NCI-H460 (cell line): ENCODE measurements around the gene NCAPD2. TPM values are rescaled to one million over a fixed set of nuclear protein-coding genes. Genes with fewer than 3 reads are reported as not detected.
A peak's percentile ranks its signal among the peaks of the same experiment; 100 is the strongest.
"Not testable (repeated sequence)": the region's sequence is repeated elsewhere in the genome, so short reads cannot be mapped to it uniquely, and the experiment has no call there.

Experiments
- DNase-seq: peaks from one replicate; pipeline ENCODE4 v3.0.0-alpha.2; 2016; ENCODE audit warnings: low read depth; ENCODE audit errors: extremely low read depth
- total RNA-seq: library from RNA; depleted of rRNA; stranded (reverse); fragments of >200 nt; shearing (Covaris generic); gene quantifications from 2 replicates; pipeline ENCODE4 v1.2.3, GENCODE V29; 2014

Gene NCAPD2
- total RNA-seq, 1 experiment from 2014 or later = 68.4 TPM

GRCh38 chr12:6489449-6489848, 4.5 kb upstream of the NCAPD2 start:
- DNase-seq = no peak

DNA sequence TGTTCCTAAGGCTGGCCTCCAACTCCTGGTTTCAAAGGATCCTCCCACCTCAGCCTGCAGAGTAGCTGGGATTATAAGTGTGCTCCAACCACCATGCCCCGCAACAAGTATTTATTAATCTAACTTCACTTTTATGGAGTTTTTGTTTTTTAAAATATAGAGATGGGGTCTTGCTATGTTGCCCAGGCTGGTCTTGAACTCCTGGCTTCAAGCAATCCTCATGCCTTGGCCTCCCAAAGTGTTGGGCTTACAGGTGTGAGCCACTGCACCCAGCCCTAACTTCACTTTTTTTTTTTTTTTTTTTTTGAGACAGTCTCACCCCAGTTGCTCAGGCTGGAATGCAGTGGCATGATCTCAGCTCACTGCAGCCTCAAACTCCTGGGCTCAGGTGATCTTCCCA, 3.2 kb upstream of the NCAPD2 start:
- DNase-seq = not testable (repeated sequence)

GRCh38 chr12:6492838-6493496, 935 bp upstream of the NCAPD2 start, which contains the start of gene MRPL51:
MRPL51 (minus strand) TSS chr12:6493262; CDS start chr12:6493136, 126 bp downstream.
- DNase-seq = peak; percentile 87

DNA sequence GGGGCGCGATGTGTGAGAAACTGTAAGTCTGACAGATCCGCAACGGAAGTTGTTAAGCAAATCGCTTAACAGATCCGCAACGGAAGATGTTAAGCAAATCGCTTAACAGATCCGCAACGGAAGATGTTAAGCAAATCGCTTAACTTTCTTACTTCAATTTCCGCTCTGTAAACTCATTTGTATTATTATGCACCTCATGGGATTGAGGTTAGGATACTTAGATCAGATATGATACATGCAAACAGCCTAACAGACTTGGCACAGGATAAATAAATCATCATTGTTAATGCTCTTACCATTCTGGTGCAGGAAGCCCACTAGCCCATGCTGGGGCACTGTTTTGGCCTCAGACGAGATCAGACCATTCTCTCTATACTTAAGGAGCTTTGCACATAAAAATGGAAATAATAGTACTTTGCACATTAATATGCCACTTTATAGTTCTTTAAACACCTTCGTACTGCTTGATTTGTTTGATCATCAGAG, 399 bp downstream of the NCAPD2 start:
- DNase-seq = no peak

GRCh38 chr12:6494968-6495367, 1.1 kb downstream of the NCAPD2 start:
- no peak for DNase-seq

DNA sequence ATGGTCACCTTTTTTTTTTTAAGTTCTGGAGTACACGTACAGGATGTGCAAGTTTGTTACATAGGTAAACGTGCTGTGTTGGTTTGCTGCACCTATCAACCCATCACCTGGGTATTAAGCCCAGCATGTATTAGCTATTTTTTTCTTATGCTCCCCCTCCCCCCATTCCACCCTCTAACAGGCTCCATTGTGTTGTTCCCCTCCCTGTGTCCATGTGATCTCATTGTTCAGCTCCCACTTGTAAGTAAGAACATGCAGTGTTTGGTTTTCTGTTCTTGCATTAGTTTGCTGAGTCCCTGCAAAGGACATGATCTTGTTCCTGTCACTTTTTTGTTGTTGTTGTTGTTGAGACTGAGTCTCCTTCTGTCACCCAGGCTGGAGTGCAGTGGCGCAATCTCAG, 3.4 kb downstream of the NCAPD2 start:
- DNase-seq = not testable (repeated sequence)

DNA sequence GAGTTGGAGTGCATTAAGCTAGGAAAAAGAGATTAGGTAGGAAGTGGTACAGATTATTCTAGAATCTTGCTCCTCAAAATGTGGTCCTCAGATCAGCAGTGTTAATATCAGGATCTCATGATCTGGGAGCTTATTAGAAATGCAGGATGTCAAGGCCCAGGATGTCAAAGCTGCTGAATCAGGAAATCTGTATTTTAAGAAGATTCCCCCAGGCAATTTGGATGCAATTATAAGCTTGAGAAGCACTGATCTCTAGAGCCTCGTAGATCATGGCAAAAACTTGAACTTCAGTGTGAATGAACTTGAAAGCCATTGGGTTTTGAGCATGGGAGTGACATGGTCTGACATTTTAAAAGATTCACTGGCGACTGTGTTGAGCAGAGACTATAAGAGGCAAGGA, 6.6 kb downstream of the NCAPD2 start:
- DNase-seq = no peak

- no peak for DNase-seq
Observed at GRCh38 chr12:6507102-6507998, 13.4 kb downstream of the NCAPD2 start.

GRCh38 chr12:6508087-6508486, 14.2 kb downstream of the NCAPD2 start:
- DNase-seq = no peak

GRCh38 chr12:6520186-6520585, 26.3 kb downstream of the NCAPD2 start:
- no peak for DNase-seq

DNA sequence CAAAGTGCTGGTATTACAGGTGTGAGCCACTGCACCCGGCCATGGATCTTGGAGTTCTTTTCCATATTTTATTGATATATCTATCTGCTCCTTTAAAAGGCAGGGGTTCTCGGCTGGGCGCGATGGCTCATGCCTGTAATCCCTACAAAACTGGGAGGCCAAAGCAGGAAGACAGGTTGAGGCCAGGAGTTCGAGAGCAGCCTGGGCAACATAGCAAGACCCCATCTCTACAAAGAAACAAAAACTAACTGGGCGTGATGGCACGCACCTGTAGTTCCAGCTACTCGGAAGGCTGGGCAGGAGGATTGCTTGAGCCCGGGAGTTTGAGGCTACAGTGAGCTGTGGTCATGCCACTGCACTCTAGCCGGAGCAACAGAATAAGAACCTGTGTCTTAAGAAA, 28.3 kb downstream of the NCAPD2 start:
- no peak for DNase-seq

GRCh38 chr12:6523708-6524107, 29.8 kb downstream of the NCAPD2 start:
- DNase-seq = no peak

DNA sequence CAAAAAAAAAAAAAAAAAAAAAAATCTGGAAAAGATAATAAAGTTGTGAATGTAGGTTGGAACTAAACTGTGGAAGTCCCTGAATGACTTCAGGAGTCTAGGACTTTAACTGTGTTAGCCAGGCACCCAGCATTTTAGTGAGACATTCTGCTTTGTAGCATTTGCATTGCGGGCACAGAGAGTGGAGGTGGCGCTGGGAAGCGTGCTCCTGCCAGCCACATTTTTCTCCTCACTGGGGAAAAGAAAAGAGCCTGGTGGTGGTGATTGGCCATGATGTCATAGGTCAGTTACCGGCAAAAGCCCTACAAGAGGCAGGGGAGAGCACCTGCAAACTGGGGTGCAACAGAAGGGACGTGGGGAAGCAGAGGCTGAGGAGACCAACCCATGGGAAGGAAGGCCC, 30.7 kb downstream of the NCAPD2 start:
- DNase-seq = no peak

DNA sequence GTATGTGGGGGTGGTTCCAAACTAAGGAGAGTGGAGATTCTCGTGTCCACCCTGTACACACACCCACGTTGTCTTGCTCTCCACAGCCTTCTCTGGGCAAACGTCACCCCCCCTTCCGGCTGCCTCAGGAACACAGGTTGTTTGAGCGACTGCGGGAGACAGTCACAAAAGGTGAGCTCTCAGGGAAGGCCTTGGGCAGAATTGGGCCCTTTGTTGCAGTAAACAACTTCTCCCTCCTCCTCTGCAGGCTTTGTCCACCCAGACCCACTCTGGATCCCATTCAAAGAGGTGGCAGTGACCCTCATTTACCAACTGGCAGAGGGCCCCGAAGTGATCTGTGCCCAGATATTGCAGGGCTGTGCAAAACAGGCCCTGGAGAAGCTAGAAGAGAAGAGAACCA, 32.3 kb downstream of the NCAPD2 start:
- no peak for DNase-seq

GRCh38 chr12:6526766-6527525, 33.0 kb downstream of the NCAPD2 start:
- DNase-seq = no peak

GRCh38 chr12:6527711-6528110, 33.8 kb downstream of the NCAPD2 start:
- no peak for DNase-seq

DNA sequence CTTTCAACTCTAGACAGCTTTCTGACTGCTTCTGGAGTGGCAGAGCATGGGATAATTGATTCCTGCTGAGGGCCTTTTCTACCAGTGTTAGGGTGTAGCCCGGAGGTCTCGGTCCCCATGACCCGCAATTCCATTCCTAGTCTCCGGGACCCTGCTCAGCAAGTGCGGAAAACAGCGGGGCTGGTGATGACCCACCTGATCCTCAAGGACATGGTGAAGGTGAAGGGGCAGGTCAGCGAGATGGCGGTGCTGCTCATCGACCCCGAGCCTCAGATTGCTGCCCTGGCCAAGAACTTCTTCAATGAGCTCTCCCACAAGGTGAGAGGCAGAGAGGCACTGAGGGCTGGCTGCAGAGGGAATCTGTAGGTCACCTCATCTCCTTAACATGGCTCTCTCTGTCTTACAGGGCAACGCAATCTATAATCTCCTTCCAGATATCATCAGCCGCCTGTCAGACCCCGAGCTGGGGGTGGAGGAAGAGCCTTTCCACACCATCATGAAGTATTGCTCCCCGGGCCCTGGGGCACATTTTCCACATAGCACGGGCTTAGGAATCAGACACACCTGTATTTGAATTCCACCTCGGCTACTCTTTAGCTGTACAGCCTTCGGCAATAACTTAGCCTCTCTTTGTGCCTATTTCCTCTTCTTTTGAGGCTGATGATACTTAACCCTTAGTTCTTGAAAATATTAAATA, 34.8 kb downstream of the NCAPD2 start:
- no peak for DNase-seq

- no peak for DNase-seq
Observed at GRCh38 chr12:6529291-6529737, 35.4 kb downstream of the NCAPD2 start.

DNA sequence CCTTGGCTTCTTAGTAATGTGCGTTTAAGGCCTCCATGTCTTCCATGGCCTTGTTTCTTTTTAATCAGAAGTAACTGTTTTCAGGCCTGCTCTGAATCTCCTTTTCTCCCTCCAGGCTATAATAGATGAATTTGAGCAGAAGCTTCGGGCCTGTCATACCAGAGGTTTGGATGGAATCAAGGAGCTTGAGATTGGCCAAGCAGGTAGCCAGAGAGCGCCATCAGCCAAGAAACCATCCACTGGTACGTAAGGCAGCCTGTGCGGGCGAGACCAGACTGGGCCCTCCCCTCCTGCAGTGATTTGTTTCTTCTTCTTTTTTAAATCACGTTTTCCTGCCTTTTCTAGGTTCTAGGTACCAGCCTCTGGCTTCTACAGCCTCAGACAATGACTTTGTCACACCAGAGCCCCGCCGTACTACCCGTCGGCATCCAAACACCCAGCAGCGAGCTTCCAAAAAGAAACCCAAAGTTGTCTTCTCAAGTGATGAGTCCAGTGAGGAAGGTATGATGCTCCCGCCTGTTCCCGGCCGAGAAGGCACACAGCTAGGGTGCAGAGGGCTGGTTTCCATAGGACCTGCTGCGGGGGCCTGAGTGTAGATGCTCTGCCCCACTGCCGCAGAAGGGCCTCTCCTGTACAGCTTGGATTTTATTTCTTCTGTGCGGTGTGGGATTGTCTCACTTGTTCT, 36.8 kb downstream of the NCAPD2 start:
- no peak for DNase-seq
